ENCODE data around the gene MEIS2. TPM values are rescaled to one million over a fixed set of nuclear protein-coding genes. Genes with fewer than 3 reads are reported as not detected.

The MEIS2 gene
- total and polyA plus RNA-seq, 8 donors = 14.1 to 44.5 (median 36.3) TPM

GRCh38 chr15:37132826-37133417, 32.6 kb upstream of the MEIS2 start:
- peaks cover 9 to 20% of the 10 kb centered on the region in 2 donors for H3K27me3 ChIP-seq
- H3K36me3 ChIP-seq = no peaks in the 10 kb centered on the region
- no peak overlapping the region for H3K4me3 ChIP-seq
- no peak overlapping the region for H3K27ac ChIP-seq
- intact Hi-C loops (cut with DNase I) = loop anchor here in 1 of 2 donors (10.0 kb wide), 1 partner anchor 628 kb away; no protein-coding TSS in a partner anchor
- H3K9me3 ChIP-seq = no peaks in the 10 kb centered on the region
- DNase-seq (no peak), ATAC-seq (no peak)
- TF ChIP-seq CTCF (IDR thresholded peaks at IDR 0.05) = no peak
- no peaks in the 10 kb centered on the region for H3K4me1 ChIP-seq

GRCh38 chr15:37131621-37132020, 31.3 kb upstream of the MEIS2 start:
- TF ChIP-seq CTCF (IDR thresholded peaks at IDR 0.05) = no peak
- Histone ChIP-seq H3K4me3 (no peak overlapping the region), H3K36me3 (no peaks in the 10 kb centered on the region), H3K27ac (no peak overlapping the region), H3K27me3 (peaks cover 9 to 20% of the 10 kb centered on the region in 2 donors), H3K9me3 (no peaks in the 10 kb centered on the region), H3K4me1 (no peaks in the 10 kb centered on the region)
- DNase-seq = no peak
- no peak for ATAC-seq
- intact Hi-C loops (cut with DNase I) = loop anchor here in 1 of 2 donors (10.0 kb wide), 1 partner anchor 627 kb away; no protein-coding TSS in a partner anchor

GRCh38 chr15:37130356-37130755, 30.0 kb upstream of the MEIS2 start:
- H3K9me3 ChIP-seq = no peaks in the 10 kb centered on the region
- no peak overlapping the region for H3K27ac ChIP-seq
- DNase-seq (no peak), ATAC-seq (no peak)
- H3K4me1 ChIP-seq = no peaks in the 10 kb centered on the region
- H3K36me3 ChIP-seq = no peaks in the 10 kb centered on the region
- H3K27me3 ChIP-seq = peaks cover 9 to 20% of the 10 kb centered on the region in 2 donors
- intact Hi-C loops (cut with DNase I) = loop anchor here in 1 of 2 donors (10.0 kb wide), 1 partner anchor 626 kb away; no protein-coding TSS in a partner anchor
- H3K4me3 ChIP-seq = no peak overlapping the region
- no peak for TF ChIP-seq CTCF (IDR thresholded peaks at IDR 0.05)

- TF ChIP-seq CTCF (IDR thresholded peaks at IDR 0.05) = no peak
- no peaks in the 10 kb centered on the region for H3K9me3 ChIP-seq
- intact Hi-C loops (cut with DNase I) = loop anchor here in 1 of 2 donors (5.0 kb wide), 1 partner anchor 243 kb away; no protein-coding TSS in a partner anchor
- ATAC-seq (no peak), DNase-seq (no peak)
- H3K27me3 ChIP-seq = peaks cover 4 to 6% of the 10 kb centered on the region in 2 donors
- H3K4me3 ChIP-seq = no peak overlapping the region
- no peaks in the 10 kb centered on the region for H3K4me1 ChIP-seq
- no peak overlapping the region for H3K27ac ChIP-seq
- no peaks in the 10 kb centered on the region for H3K36me3 ChIP-seq
These were observed 24.8 kb upstream of the MEIS2 start for GRCh38 chr15:37125143-37125542.

- intact Hi-C loops (cut with DNase I) = no loop called here
- no peak for ATAC-seq
- DNase-seq = no peak
- Histone ChIP-seq H3K4me1 (no peaks in the 10 kb centered on the region), H3K27me3 (no peaks in the 10 kb centered on the region), H3K27ac (no peak overlapping the region), H3K9me3 (no peaks in the 10 kb centered on the region), H3K36me3 (no peaks in the 10 kb centered on the region), H3K4me3 (no peak overlapping the region)
- TF ChIP-seq CTCF (IDR thresholded peaks at IDR 0.05) = no peak
These were observed 24.0 kb upstream of the MEIS2 start for GRCh38 chr15:37124331-37124730.
